ENCODE results near the gene BCL2L11. TPM values are rescaled to one million over a fixed set of nuclear protein-coding genes. Genes with fewer than 3 reads are reported as not detected.
A peak's percentile ranks its signal among the peaks of the same experiment; 100 is the strongest.

The BCL2L11 gene
- polyA plus RNA-seq, 6 donors from 2014 or later = 17.2 to 29.7 (median 20.2) TPM

DNA sequence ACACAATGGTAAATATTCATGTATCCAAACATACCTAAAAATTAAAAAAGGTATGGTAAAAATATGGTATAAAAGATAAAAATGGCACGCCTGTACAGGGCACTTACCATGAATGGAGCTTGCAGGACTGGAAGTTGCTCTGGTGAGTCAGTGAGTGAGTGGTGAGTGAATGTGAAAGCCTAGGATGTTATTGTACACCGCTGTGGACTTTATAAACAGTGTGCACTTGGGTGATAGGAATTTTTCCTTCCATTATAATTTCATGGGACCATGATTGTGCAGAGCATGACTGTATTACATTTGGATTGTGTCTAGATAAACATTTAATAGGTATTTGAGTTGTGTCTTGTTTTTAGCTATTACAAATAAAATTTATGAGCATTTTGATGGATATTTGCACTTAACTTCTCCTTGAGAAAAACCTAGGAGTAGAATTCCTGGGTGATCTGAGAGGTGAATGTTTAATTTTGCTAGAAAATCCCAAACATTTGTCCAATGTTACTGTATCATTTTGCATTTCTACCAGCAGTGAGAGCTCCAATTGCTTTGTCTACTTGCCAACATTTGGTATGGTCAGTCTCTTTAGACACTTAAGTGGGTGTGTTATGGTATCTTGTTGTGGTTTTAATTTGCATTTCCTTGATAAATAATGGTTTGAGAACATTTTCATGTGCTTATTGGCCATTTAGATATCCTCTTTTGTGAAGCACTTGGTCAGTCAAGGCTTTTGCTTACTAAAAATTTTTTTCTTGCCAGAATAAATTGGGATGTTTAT, 81.7 kb downstream of the BCL2L11 start:
- no peak overlapping the region for H3K4me3 Mint-ChIP-seq
- H3K27me3 Mint-ChIP-seq = no peaks in the 10 kb centered on the region
- H3K36me3 Mint-ChIP-seq = no peaks in the 10 kb centered on the region
- no peak overlapping the region for H3K27ac Mint-ChIP-seq
- peaks cover 0 to 7% (median 3%) of the 10 kb centered on the region in 3 donors for H3K4me1 Mint-ChIP-seq
- DNase-seq (no peak), ATAC-seq (ENCODE audit: low read depth in 2 of 2) (no peak)
- H3K9me3 Mint-ChIP-seq = no peaks in the 10 kb centered on the region

DNA sequence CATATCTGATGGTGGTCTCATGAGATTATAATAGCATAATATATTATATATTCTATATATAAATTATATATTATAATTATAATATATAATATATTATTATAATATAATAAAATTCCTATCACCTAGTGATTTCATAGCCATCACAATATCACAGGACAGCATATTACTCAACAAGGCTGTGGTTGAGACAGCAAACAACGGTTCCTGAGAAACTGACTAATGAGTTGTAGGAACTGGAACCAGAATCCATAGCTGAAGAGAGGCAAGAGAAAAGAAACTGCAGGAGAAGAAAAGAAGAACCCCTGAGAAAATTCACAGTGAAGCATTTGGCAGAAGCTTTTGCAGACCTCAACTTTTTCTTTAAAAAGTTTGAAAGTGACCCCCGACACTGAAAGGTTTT, 84.0 kb downstream of the BCL2L11 start:
- no peak overlapping the region for H3K27ac Mint-ChIP-seq
- no peaks in the 10 kb centered on the region for H3K9me3 Mint-ChIP-seq
- ATAC-seq (ENCODE audit: low read depth in 2 of 2) (no peak), DNase-seq (no peak)
- H3K4me1 Mint-ChIP-seq = peaks cover 0 to 9% (median 3%) of the 10 kb centered on the region in 3 donors
- no peaks in the 10 kb centered on the region for H3K36me3 Mint-ChIP-seq
- H3K4me3 Mint-ChIP-seq = no peak overlapping the region
- no peaks in the 10 kb centered on the region for H3K27me3 Mint-ChIP-seq

GRCh38 chr2:111205774-111206173, 85.1 kb downstream of the BCL2L11 start:
- ATAC-seq (ENCODE audit: low read depth in 2 of 2) = no peak
- no peak overlapping the region for H3K4me3 Mint-ChIP-seq
- no peak overlapping the region for H3K27ac Mint-ChIP-seq

GRCh38 chr2:111207851-111208250, 87.1 kb downstream of the BCL2L11 start:
- no peak overlapping the region for H3K4me3 Mint-ChIP-seq
- H3K4me1 Mint-ChIP-seq = peaks cover 0 to 2% (median 0%) of the 10 kb centered on the region in 3 donors
- peak overlapping the region in 4 of 6 donors; percentile 1 to 22 (median 12) for H3K27ac Mint-ChIP-seq
- peaks cover 0 to 9% (median under 1%) of the 10 kb centered on the region in 7 donors for H3K9me3 Mint-ChIP-seq
- H3K27me3 Mint-ChIP-seq = peaks cover 0 to 3% (median 0%) of the 10 kb centered on the region in 3 donors
- DNase-seq (no peak), ATAC-seq (ENCODE audit: low read depth in 2 of 2) (no peak)
- no peaks in the 10 kb centered on the region for H3K36me3 Mint-ChIP-seq

More at GRCh38 chr2:111205774-111206173, 85.1 kb downstream of the BCL2L11 start:
- no peak for DNase-seq
- no peaks in the 10 kb centered on the region for H3K9me3 Mint-ChIP-seq
- H3K27me3 Mint-ChIP-seq = no peaks in the 10 kb centered on the region
- no peaks in the 10 kb centered on the region for H3K36me3 Mint-ChIP-seq
- peaks cover 0 to 8% (median under 1%) of the 10 kb centered on the region in 3 donors for H3K4me1 Mint-ChIP-seq

DNA sequence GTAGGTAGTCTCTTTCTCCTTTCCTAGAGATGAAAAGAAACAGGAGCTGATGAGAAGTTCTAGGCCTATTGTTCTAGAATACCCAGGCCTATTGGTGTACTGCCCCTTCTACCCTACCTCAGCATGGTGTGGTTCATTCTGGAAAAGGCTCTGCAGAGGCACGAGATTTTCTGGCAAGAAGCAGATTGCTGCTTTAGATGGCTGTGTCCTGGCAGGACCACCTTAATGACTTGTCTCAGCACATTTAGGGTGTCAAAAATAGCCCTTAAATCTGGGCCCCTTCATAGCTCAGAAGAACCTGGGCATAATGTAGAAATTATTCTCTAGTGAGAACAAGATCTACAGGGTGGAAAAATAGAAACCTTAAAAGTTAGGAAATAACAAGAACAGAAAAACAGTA, 87.9 kb downstream of the BCL2L11 start:
- DNase-seq (no peak), ATAC-seq (ENCODE audit: low read depth in 2 of 2) (no peak)
- H3K9me3 Mint-ChIP-seq = peaks cover 0 to 17% (median 8%) of the 10 kb centered on the region in 7 donors
- H3K4me1 Mint-ChIP-seq = peaks cover 0 to 2% (median 0%) of the 10 kb centered on the region in 3 donors
- H3K27me3 Mint-ChIP-seq = peaks cover 0 to 3% (median 0%) of the 10 kb centered on the region in 3 donors
- no peak overlapping the region for H3K4me3 Mint-ChIP-seq
- H3K27ac Mint-ChIP-seq = peak overlapping the region in 2 of 6 donors; percentile 17 to 28
- peaks cover 0 to under 1% of the 10 kb centered on the region in 2 donors for H3K36me3 Mint-ChIP-seq

DNA sequence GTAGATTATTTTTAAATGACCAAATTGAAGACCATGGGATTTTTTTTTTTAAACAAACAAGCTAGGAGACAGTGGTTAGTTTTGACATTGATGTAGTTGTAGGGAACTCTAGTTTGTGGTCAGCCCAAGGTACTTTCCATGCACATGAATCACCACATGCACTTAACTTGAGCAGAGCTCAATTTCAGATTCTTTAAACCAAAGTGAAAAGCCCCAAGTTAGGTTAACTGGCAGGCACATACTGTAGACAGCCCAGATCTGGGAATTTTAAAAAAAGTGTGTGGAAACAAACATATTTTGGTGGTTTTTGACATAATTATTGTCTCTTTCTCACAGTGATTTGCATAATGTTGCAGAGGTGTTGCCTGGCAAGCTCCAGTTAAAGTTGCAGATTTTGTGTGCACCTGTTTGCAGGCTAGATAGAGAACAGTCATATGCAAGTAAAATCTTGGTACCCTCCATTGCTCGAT, 88.4 kb downstream of the BCL2L11 start:
- H3K27ac Mint-ChIP-seq = peak overlapping the region in 2 of 6 donors; percentile 17 to 28
- ATAC-seq (ENCODE audit: low read depth in 2 of 2) (peak; percentile 77 to 93), DNase-seq (peak; percentile 15)
- H3K9me3 Mint-ChIP-seq = peaks cover 1 to 21% (median 12%) of the 10 kb centered on the region in 7 donors
- H3K4me1 Mint-ChIP-seq = peaks cover 0 to 2% (median 0%) of the 10 kb centered on the region in 3 donors
- peaks cover 0 to 3% (median 1%) of the 10 kb centered on the region in 3 donors for H3K27me3 Mint-ChIP-seq
- peaks cover 2 to 5% of the 10 kb centered on the region in 2 donors for H3K36me3 Mint-ChIP-seq
- H3K4me3 Mint-ChIP-seq = no peak overlapping the region

- H3K9me3 Mint-ChIP-seq = peaks cover 8 to 31% (median 20%) of the 10 kb centered on the region in 7 donors
- H3K36me3 Mint-ChIP-seq = peaks cover 12% of the 10 kb centered on the region in 2 donors
- no peak overlapping the region for H3K27ac Mint-ChIP-seq
- DNase-seq (no peak), ATAC-seq (ENCODE audit: low read depth in 2 of 2) (no peak)
- no peak overlapping the region for H3K4me3 Mint-ChIP-seq
- H3K4me1 Mint-ChIP-seq = peaks cover 0 to 2% (median 0%) of the 10 kb centered on the region in 3 donors
- peaks cover 0 to 8% (median 3%) of the 10 kb centered on the region in 3 donors for H3K27me3 Mint-ChIP-seq
These were observed 89.3 kb downstream of the BCL2L11 start for GRCh38 chr2:111210036-111210435.

GRCh38 chr2:111213877-111214276, 93.2 kb downstream of the BCL2L11 start:
- DNase-seq = no peak
- ATAC-seq (ENCODE audit: low read depth in 2 of 2) = no peak
- peaks cover 0 to under 1% (median 0%) of the 10 kb centered on the region in 3 donors for H3K4me1 Mint-ChIP-seq
- no peak overlapping the region for H3K27ac Mint-ChIP-seq
- H3K4me3 Mint-ChIP-seq = no peak overlapping the region
- H3K36me3 Mint-ChIP-seq = peaks cover 12 to 14% of the 10 kb centered on the region in 2 donors
- H3K9me3 Mint-ChIP-seq = peaks cover 8 to 35% (median 28%) of the 10 kb centered on the region in 7 donors
- peaks cover 0 to 8% (median 3%) of the 10 kb centered on the region in 3 donors for H3K27me3 Mint-ChIP-seq

GRCh38 chr2:111216811-111217652, 96.3 kb downstream of the BCL2L11 start:
- peak overlapping the region in 1 of 8 donors; percentile 21 for H3K4me3 Mint-ChIP-seq
- H3K36me3 Mint-ChIP-seq = peaks cover 12 to 14% of the 10 kb centered on the region in 2 donors
- no peak for ATAC-seq (ENCODE audit: low read depth in 2 of 2)
- H3K4me1 Mint-ChIP-seq = peaks cover 6 to 21% (median 19%) of the 10 kb centered on the region in 3 donors
- H3K27me3 Mint-ChIP-seq = peaks cover 0 to 8% (median 8%) of the 10 kb centered on the region in 3 donors
- H3K9me3 Mint-ChIP-seq = peaks cover 8 to 31% (median 27%) of the 10 kb centered on the region in 7 donors
- H3K27ac Mint-ChIP-seq = peak overlapping the region in 3 of 6 donors; percentile 67 to 88 (median 85)
- no peak for DNase-seq

Data from naive B cell (primary cell).